AG09309 (cell line): ENCODE data around the gene HSD3B7.

Source experiments
- DNase-seq: peaks from one replicate; pipeline ENCODE4 v3.0.0-alpha.2; 2010; ENCODE audit warnings: low read depth
- H3K4me3 ChIP-seq: 2 replicates; pipeline ENCODE4 v1.5.1; 2011; ENCODE audit warnings: mild to moderate bottlenecking, low read depth, low read length, moderate library complexity; ENCODE audit not compliant: control insufficient read depth
- CTCF ChIP-seq: IDR thresholded peaks from 2 replicates; pipeline ENCODE4 v1.5.1; 2011; ENCODE audit warnings: mild to moderate bottlenecking, low read depth, low read length, inconsistent platforms; ENCODE audit not compliant: insufficient read depth, control insufficient read depth; ENCODE audit errors: missing control alignments

Gene HSD3B7

GRCh38 chr16:30965436-30965835, 19.6 kb upstream of the HSD3B7 start:
- H3K4me3 ChIP-seq: no peak overlapping the region
- DNase-seq: no peak
- TF ChIP-seq CTCF: no peak

- TF ChIP-seq CTCF: no peak
- no peak overlapping the region for H3K4me3 ChIP-seq
- no peak for DNase-seq
Observed at GRCh38 chr16:30966033-30966619, 18.9 kb upstream of the HSD3B7 start.

- no peak overlapping the region for H3K4me3 ChIP-seq
- DNase-seq: no peak
- no peak for TF ChIP-seq CTCF
Observed at GRCh38 chr16:30967795-30968194, 17.2 kb upstream of the HSD3B7 start.

- TF ChIP-seq CTCF: no peak
- no peak for DNase-seq
- no peak overlapping the region for H3K4me3 ChIP-seq
Observed at GRCh38 chr16:30969246-30969842, 15.7 kb upstream of the HSD3B7 start.

GRCh38 chr16:30971298-30971697, 13.7 kb upstream of the HSD3B7 start:
- no peak for DNase-seq
- TF ChIP-seq CTCF: no peak

GRCh38 chr16:30972872-30973271, 12.1 kb upstream of the HSD3B7 start:
- no peak for DNase-seq
- TF ChIP-seq CTCF: peak; percentile 3
- H3K4me3 ChIP-seq: no peak overlapping the region

More at GRCh38 chr16:30971298-30971697, 13.7 kb upstream of the HSD3B7 start:
- H3K4me3 ChIP-seq: no peak overlapping the region

- no peak for DNase-seq
- TF ChIP-seq CTCF: no peak
- no peak overlapping the region for H3K4me3 ChIP-seq
Observed at GRCh38 chr16:30974348-30974747, 10.7 kb upstream of the HSD3B7 start.
